ENCODE data around the gene SPTAN1. TPM values are rescaled to one million over a fixed set of nuclear protein-coding genes. Genes with fewer than 3 reads are reported as not detected.

The SPTAN1 gene
- total and polyA plus RNA-seq, 4 donors, result 70.0 to 438 (median 237) TPM

- Histone ChIP-seq H3K27me3 (ENCODE audit: control insufficient read depth in 3 of 3, insufficient read depth in 3 of 3, low read length in 2 of 3) (no peaks in the 10 kb centered on the region), H3K36me3 (ENCODE audit: control insufficient read depth in 4 of 4, insufficient read depth in 4 of 4, low read length in 4 of 4) (peaks cover 0 to 2% (median 0%) of the 10 kb centered on the region in 4 donors), H3K9ac (ENCODE audit: insufficient read depth in 1 of 2, low read length in 2 of 2) (peak overlapping the region in 1 of 2 donors; percentile 97), H3K4me1 (ENCODE audit: control insufficient read depth in 5 of 5, insufficient read depth in 5 of 5, low read length in 5 of 5) (peaks cover 4 to 68% (median 29%) of the 10 kb centered on the region in 5 donors), H3K9me3 (ENCODE audit: control insufficient read depth in 4 of 4, insufficient read depth in 3 of 4, low read length in 3 of 4) (no peaks in the 10 kb centered on the region), H3K27ac (ENCODE audit: low read depth in 1 of 2, low read length in 1 of 2) (peak overlapping the region; percentile 76 to 99), H3K4me3 (no peak overlapping the region)
- no peak for TF ChIP-seq CTCF (IDR thresholded peaks at IDR 0.05; ENCODE audit: control extremely low read depth, extremely low read depth)
- peak; percentile 30 to 65 (median 63) for DNase-seq
- ATAC-seq (ENCODE audit: insufficient read depth, low FRiP score), result no peak
- WGBS, 2 donors, result 32 to 63% methylated on average over 9 of the region's 9 CpGs
These were observed 2.9 kb downstream of the SPTAN1 start for GRCh38 chr9:128555180-128555721.

GRCh38 chr9:128556276-128556675, 3.9 kb downstream of the SPTAN1 start:
- ATAC-seq (ENCODE audit: insufficient read depth, low FRiP score) (no peak), DNase-seq (no peak)
- Histone ChIP-seq H3K9me3 (ENCODE audit: control insufficient read depth in 4 of 4, insufficient read depth in 3 of 4, low read length in 3 of 4) (no peaks in the 10 kb centered on the region), H3K27me3 (ENCODE audit: control insufficient read depth in 3 of 3, insufficient read depth in 3 of 3, low read length in 2 of 3) (no peaks in the 10 kb centered on the region), H3K9ac (ENCODE audit: insufficient read depth in 1 of 2, low read length in 2 of 2) (no peak overlapping the region), H3K27ac (ENCODE audit: low read depth in 1 of 2, low read length in 1 of 2) (no peak overlapping the region), H3K36me3 (ENCODE audit: control insufficient read depth in 4 of 4, insufficient read depth in 4 of 4, low read length in 4 of 4) (peaks cover 0 to 2% (median 0%) of the 10 kb centered on the region in 4 donors), H3K4me1 (ENCODE audit: control insufficient read depth in 5 of 5, insufficient read depth in 5 of 5, low read length in 5 of 5) (peaks cover 4 to 58% (median 29%) of the 10 kb centered on the region in 5 donors), H3K4me3 (no peak overlapping the region)
- no peak for TF ChIP-seq CTCF (IDR thresholded peaks at IDR 0.05; ENCODE audit: control extremely low read depth, extremely low read depth)
- WGBS, 2 donors, result 77 to 79% methylated on average over 2 of the region's 2 CpGs

- DNase-seq, result peak in 1 of 3 donors; percentile 6
- H3K27ac ChIP-seq (ENCODE audit: low read depth in 1 of 2, low read length in 1 of 2), result peak overlapping the region in 1 of 2 donors; percentile 38
- 64 to 88% methylated on average over 5 of the region's 5 CpGs for WGBS, 2 donors
- ATAC-seq (ENCODE audit: insufficient read depth, low FRiP score), result no peak
- H3K4me1 ChIP-seq (ENCODE audit: control insufficient read depth in 5 of 5, insufficient read depth in 5 of 5, low read length in 5 of 5), result peaks cover 4 to 51% (median 29%) of the 10 kb centered on the region in 5 donors
- no peak overlapping the region for H3K4me3 ChIP-seq
- no peaks in the 10 kb centered on the region for H3K27me3 ChIP-seq (ENCODE audit: control insufficient read depth in 3 of 3, insufficient read depth in 3 of 3, low read length in 2 of 3)
- no peak overlapping the region for H3K9ac ChIP-seq (ENCODE audit: insufficient read depth in 1 of 2, low read length in 2 of 2)
- peaks cover 0 to 2% (median under 1%) of the 10 kb centered on the region in 4 donors for H3K36me3 ChIP-seq (ENCODE audit: control insufficient read depth in 4 of 4, insufficient read depth in 4 of 4, low read length in 4 of 4)
- H3K9me3 ChIP-seq (ENCODE audit: control insufficient read depth in 4 of 4, insufficient read depth in 3 of 4, low read length in 3 of 4), result no peaks in the 10 kb centered on the region
- TF ChIP-seq CTCF (IDR thresholded peaks at IDR 0.05; ENCODE audit: control extremely low read depth, extremely low read depth), result no peak
These were observed 4.7 kb downstream of the SPTAN1 start for GRCh38 chr9:128556926-128557634.

Measured in lung (tissue), 12 donors.